Endodermal cell (in vitro differentiated cells): ENCODE data around the gene SLC66A1. TPM values are rescaled to one million over a fixed set of nuclear protein-coding genes. Genes with fewer than 3 reads are reported as not detected.

Experiments used
- DNase-seq: peaks from one replicate; pipeline ENCODE4 v3.0.0-alpha.2; 2017
- H3K27ac ChIP-seq: 2 replicates; pipeline ENCODE4 v1.5.1; 2013; ENCODE audit warnings: mild to moderate bottlenecking, low read depth, low read length, moderate library complexity
- H3K27me3 ChIP-seq: 2 replicates; pipeline ENCODE4 v1.6.1; 2013; ENCODE audit warnings: mild to moderate bottlenecking, low read length, moderate library complexity; ENCODE audit not compliant: insufficient read depth, control insufficient read depth, poor library complexity, severe bottlenecking
- H3K36me3 ChIP-seq: 2 replicates; pipeline ENCODE4 v1.7.0; 2013; ENCODE audit warnings: mild to moderate bottlenecking, low read length, moderate library complexity; ENCODE audit not compliant: control insufficient read depth, insufficient read depth
- H3K4me1 ChIP-seq: one replicate; pipeline ENCODE4 v1.7.0; 2013; ENCODE audit warnings: low read length; ENCODE audit not compliant: control insufficient read depth, insufficient read depth
- H3K4me3 ChIP-seq: 2 replicates; pipeline ENCODE4 v1.5.1; 2013; ENCODE audit warnings: mild to moderate bottlenecking, low read length, moderate library complexity
- H3K9ac ChIP-seq: 2 replicates; pipeline ENCODE4 v1.6.1; 2013; ENCODE audit warnings: mild to moderate bottlenecking, low read length, moderate library complexity; ENCODE audit not compliant: poor library complexity, severe bottlenecking; ENCODE audit errors: extremely low read depth
- H3K9me3 ChIP-seq: 2 replicates; pipeline ENCODE4 v1.6.1; 2013; ENCODE audit warnings: mild to moderate bottlenecking, low read length, moderate library complexity; ENCODE audit not compliant: control insufficient read depth
- H3K27ac Mint-ChIP-seq: 2 replicates; pipeline ENCODE4 v1.8.0; 2020; ENCODE audit warnings: mixed read lengths
- H3K27me3 Mint-ChIP-seq: 2 replicates; pipeline ENCODE4 v1.8.0; 2021; ENCODE audit warnings: mild to moderate bottlenecking, mixed read lengths; ENCODE audit not compliant: insufficient read depth
- H3K36me3 Mint-ChIP-seq: 2 replicates; pipeline ENCODE4 v1.8.0; 2020; ENCODE audit warnings: low read depth, mixed read lengths
- H3K4me1 Mint-ChIP-seq: 2 replicates; pipeline ENCODE4 v1.8.0; 2020; ENCODE audit warnings: mixed read lengths
- H3K4me3 Mint-ChIP-seq: 2 replicates; pipeline ENCODE4 v1.8.0; 2020; ENCODE audit warnings: mild to moderate bottlenecking, moderate library complexity, mixed read lengths
- H3K9me3 Mint-ChIP-seq: 2 replicates; pipeline ENCODE4 v1.8.0; 2020; ENCODE audit warnings: mild to moderate bottlenecking, mixed read lengths
- WGBS, 2 experiments: methylation state at CpG; one replicate each; pipeline versions ENCODE4 v1.1.5 to v1.1.7; 2013; ENCODE audit warnings: missing lambda C conversion rate in 2 of 2, mixed read lengths in 1 of 2; ENCODE audit not compliant: insufficient coverage in 1 of 2, insufficient read length in 1 of 2; 5-methylcytosine and 5-hydroxymethylcytosine counted together
- total RNA-seq, 2 donors: library from RNA; stranded (reverse); fragmentation: NEBNext Ultra II Directional in 1 of 2; extraction: Animal tissue kit (Norgen Biotek cat#: 25700) in 1 of 2; gene quantifications; 2 replicates in 1 of 2; 3 replicates in 1 of 2; pipeline ENCODE4 v1.2.1, GENCODE V29; 2021
- TF ChIP-seq, protein P1 (sequence below): fragments of 200-600 bp; sonication (generic); conservative IDR thresholded peaks from 2 replicates; pipeline ENCODE4 v1.5.0; 2021; ENCODE audit warnings: antibody characterized with exemption, mild to moderate bottlenecking

Gene SLC66A1
- total RNA-seq, 2 donors from 2014 or later: 20.8 to 22.6 TPM

DNA sequence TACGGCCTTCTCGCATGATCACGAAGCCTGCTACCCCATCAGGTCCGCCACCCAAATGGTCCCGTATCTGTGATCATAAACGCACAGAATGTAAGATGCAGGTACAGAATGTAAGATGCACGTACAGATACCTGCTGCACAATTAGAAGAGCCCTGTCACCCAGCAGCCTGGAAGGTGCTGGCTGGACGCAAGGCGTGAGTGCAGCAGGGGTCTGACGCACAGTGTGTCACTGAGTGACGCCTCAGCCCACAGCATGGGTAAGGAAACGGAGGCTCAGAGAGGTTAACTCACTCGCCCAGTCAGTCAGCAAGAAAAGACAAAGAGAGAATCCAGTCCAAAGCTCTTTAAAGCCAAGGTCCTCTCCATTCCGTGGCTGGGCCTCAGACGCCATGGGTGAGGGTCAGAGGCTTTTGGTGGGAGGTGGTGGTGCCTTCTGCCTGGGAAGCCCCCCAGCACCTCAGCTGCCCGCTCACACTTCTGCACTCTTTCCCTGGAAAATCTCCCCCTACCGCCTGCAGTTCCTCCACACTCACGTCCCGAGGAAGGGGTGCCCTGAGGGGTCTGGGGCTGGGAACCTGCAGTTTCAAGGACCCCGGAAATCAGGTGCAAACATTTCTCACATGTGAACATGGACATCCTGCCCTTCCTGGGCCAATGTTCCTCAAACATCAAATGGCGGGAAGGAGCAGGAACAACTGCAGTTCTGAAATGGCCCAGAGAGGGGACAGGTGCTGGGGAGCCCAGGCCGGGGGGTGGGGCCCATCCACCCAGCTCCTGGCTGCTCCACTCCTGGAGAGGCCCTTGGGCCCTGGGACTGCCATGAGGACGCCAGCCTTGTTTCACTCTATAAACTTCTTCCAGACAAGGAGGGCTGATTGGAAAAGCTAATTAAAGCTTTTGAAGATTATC, 59.4 kb downstream of the SLC66A1 start:
- Mint-ChIP-seq H3K27me3 (no peaks in the 10 kb centered on the region), H3K27ac (peak overlapping the region; percentile 61), H3K4me3 (no peak overlapping the region), H3K9me3 (no peaks in the 10 kb centered on the region), H3K4me1 (peaks cover 30% of the 10 kb centered on the region), H3K36me3 (peaks cover 19% of the 10 kb centered on the region)
- Histone ChIP-seq H3K27me3 (no peaks in the 10 kb centered on the region), H3K27ac (no peak overlapping the region), H3K4me1 (peaks cover 14% of the 10 kb centered on the region), H3K36me3 (peaks cover 46% of the 10 kb centered on the region), H3K9ac (no peak overlapping the region), H3K4me3 (no peak overlapping the region), H3K9me3 (peaks cover under 1% of the 10 kb centered on the region)
- DNase-seq: no peak
- TF ChIP-seq, protein P1, sequence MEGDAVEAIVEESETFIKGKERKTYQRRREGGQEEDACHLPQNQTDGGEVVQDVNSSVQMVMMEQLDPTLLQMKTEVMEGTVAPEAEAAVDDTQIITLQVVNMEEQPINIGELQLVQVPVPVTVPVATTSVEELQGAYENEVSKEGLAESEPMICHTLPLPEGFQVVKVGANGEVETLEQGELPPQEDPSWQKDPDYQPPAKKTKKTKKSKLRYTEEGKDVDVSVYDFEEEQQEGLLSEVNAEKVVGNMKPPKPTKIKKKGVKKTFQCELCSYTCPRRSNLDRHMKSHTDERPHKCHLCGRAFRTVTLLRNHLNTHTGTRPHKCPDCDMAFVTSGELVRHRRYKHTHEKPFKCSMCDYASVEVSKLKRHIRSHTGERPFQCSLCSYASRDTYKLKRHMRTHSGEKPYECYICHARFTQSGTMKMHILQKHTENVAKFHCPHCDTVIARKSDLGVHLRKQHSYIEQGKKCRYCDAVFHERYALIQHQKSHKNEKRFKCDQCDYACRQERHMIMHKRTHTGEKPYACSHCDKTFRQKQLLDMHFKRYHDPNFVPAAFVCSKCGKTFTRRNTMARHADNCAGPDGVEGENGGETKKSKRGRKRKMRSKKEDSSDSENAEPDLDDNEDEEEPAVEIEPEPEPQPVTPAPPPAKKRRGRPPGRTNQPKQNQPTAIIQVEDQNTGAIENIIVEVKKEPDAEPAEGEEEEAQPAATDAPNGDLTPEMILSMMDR: peak; percentile 4
- 94 to 99% methylated on average over 17 to 23 of the region's 23 CpGs for WGBS, 2 experiments

DNA sequence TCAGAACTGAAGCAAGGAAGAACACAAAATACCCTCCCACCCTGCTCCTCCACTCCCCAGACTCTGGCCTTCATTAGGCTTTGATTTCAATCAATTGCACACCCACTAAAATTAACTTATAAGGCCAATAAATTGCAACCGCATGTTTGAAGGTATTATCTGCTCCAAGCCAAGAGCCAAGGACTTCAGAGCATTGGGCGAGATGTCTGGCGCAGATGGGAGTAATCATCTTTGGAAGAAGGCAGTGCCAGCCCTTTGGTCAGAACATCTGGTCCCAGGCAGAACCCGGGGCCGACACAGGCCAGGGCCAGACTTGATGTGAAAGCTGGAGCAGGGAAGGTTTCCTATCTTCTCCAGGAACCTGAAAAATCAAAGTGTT, 60.0 kb downstream of the SLC66A1 start:
- Histone ChIP-seq H3K27ac (no peak overlapping the region), H3K9ac (no peak overlapping the region), H3K4me3 (no peak overlapping the region), H3K4me1 (peaks cover 10% of the 10 kb centered on the region), H3K27me3 (no peaks in the 10 kb centered on the region), H3K9me3 (peaks cover 7% of the 10 kb centered on the region), H3K36me3 (peaks cover 52% of the 10 kb centered on the region)
- H3K27ac Mint-ChIP-seq: peak overlapping the region; percentile 61
- peaks cover 26% of the 10 kb centered on the region for H3K36me3 Mint-ChIP-seq
- no peak for DNase-seq
- TF ChIP-seq, protein P1: no peak
- H3K9me3 Mint-ChIP-seq: no peaks in the 10 kb centered on the region
- no peaks in the 10 kb centered on the region for H3K27me3 Mint-ChIP-seq
- H3K4me1 Mint-ChIP-seq: peaks cover 24% of the 10 kb centered on the region
- WGBS, 2 experiments: 94 to 97% methylated on average over 4 to 5 of the region's 5 CpGs
- no peak overlapping the region for H3K4me3 Mint-ChIP-seq

DNA sequence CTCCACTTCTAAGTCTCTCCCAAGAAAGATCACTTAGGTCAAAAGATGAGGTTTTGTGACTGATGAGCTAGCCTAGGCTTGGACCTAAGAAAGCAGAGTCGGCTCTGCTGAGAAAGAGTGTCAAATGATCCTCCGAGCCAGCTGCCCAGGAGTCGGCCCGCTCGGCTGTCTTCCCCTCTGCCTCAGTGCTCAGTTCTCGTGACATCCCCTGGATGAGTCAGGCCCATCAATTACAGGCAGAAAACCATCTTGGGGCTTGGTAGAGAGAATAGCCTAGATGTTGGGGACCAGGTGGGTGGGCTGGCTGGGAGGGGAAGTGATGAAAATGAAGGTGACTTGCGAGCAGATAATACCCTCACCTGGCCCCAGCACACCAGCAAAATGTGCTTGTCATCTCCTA, 60.5 kb downstream of the SLC66A1 start:
- no peak overlapping the region for H3K4me3 ChIP-seq
- no peaks in the 10 kb centered on the region for H3K9me3 Mint-ChIP-seq
- no peak for DNase-seq
- TF ChIP-seq, protein P1: no peak
- H3K27ac ChIP-seq: no peak overlapping the region
- peaks cover 20% of the 10 kb centered on the region for H3K4me1 Mint-ChIP-seq
- no peaks in the 10 kb centered on the region for H3K27me3 Mint-ChIP-seq
- H3K27ac Mint-ChIP-seq: peak overlapping the region; percentile 61
- H3K36me3 ChIP-seq: peaks cover 57% of the 10 kb centered on the region
- H3K27me3 ChIP-seq: no peaks in the 10 kb centered on the region
- H3K4me3 Mint-ChIP-seq: no peak overlapping the region
- H3K4me1 ChIP-seq: peaks cover 5% of the 10 kb centered on the region
- H3K36me3 Mint-ChIP-seq: peaks cover 30% of the 10 kb centered on the region
- no peak overlapping the region for H3K9ac ChIP-seq
- H3K9me3 ChIP-seq: peaks cover 12% of the 10 kb centered on the region
- WGBS, 2 experiments: 94 to 100% methylated on average over 1 to 7 of the region's 7 CpGs
